ENCODE data around the gene ZNF740.
"Not testable (repeated sequence)": the region's sequence is repeated elsewhere in the genome, so short reads cannot be mapped to it uniquely, and the experiment has no call there.

ZNF740 gene, protein sequence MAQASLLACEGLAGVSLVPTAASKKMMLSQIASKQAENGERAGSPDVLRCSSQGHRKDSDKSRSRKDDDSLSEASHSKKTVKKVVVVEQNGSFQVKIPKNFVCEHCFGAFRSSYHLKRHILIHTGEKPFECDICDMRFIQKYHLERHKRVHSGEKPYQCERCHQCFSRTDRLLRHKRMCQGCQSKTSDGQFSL

GRCh38 chr12:53180220-53180930 is at the start of gene ZNF740, which contains the start of gene CSAD:
Gene ZNF740 (plus strand): TSS chr12:53180722. CDS start chr12:53181984, 1,262 bp downstream.
Gene CSAD (minus strand): TSS chr12:53180925. CDS start chr12:53173470, 7,455 bp downstream.
- DNase-seq (ENCODE audit: low read depth, low spot score): peak; percentile 99

GRCh38 chr12:53131844-53132243 is 48.7 kb upstream of the ZNF740 start:
- no peak for DNase-seq (ENCODE audit: low read depth, low spot score)

- no peak for DNase-seq (ENCODE audit: low read depth, low spot score)
These were observed 46.8 kb upstream of the ZNF740 start for GRCh38 chr12:53133722-53134121.

GRCh38 chr12:53143355-53143754 is 37.2 kb upstream of the ZNF740 start:
- no peak for DNase-seq (ENCODE audit: low read depth, low spot score)

GRCh38 chr12:53145383-53146260 is 34.9 kb upstream of the ZNF740 start:
- no peak for DNase-seq (ENCODE audit: low read depth, low spot score)

GRCh38 chr12:53147181-53147580 is 33.3 kb upstream of the ZNF740 start:
- no peak for DNase-seq (ENCODE audit: low read depth, low spot score)

- DNase-seq (ENCODE audit: low read depth, low spot score): no peak
These were observed 32.9 kb upstream of the ZNF740 start for GRCh38 chr12:53147653-53148052.

- no peak for DNase-seq (ENCODE audit: low read depth, low spot score)
These were observed 29.5 kb upstream of the ZNF740 start for GRCh38 chr12:53151039-53151438.

DNA sequence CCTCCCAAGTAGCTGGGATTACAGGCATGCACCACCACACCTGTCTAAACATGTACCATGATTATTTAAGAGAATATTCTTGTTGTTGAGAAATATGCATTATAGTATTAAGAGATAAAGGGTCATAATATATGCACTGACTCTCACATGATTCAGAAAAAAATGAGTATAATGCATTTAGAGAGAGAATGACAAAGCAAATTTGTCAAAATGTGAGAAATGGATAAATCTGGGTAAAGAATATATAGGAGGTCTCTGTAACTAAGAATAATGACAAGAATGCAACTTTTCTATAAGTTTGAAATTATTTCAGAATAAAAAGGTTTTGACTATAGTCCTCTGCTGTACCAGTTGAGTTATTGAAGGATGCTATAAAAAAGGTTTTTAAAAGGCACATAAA is 28.1 kb upstream of the ZNF740 start:
- DNase-seq (ENCODE audit: low read depth, low spot score): no peak

GRCh38 chr12:53159195-53159839 is 21.2 kb upstream of the ZNF740 start:
- DNase-seq (ENCODE audit: low read depth, low spot score): peak; percentile 87

DNA sequence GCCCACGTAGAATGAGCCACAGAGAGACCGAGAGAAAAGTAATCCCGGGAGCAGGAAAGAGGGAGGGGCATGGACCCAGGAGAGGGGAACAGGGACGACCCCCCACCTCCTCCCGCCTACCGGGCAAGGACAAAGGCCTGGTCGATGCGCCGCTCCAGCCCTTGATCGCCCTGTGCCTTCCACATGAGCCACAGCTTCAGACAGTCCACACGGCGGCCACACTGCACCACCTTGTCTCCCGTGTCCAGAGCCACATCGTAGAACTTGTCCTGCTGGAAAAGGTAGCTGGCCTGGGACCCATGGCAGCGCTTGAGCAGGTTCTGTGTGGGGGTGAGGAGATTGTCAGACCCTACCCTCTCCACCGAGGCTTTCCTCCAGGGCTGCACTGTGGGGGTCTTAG is 20.5 kb upstream of the ZNF740 start:
- no peak for DNase-seq (ENCODE audit: low read depth, low spot score)

DNA sequence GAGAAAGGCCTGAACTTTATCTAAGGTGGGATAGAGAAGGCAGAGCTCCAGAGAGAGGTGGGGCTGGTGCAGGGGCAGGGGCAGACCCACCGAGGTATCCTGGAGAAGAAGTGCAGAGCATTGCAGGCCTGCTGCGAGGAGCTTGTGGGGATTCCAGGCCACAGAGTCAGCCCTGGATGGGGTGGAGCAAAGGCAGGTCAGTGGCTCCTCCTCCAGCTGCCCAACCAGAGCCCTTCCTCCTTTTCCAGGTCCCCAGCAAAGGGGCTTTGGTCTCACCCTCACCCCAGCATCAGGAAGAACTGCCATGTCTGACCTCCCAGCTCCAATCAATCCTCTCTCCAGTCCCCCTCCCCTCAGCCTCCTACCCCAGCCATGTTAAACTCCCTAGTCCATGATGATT is 19.8 kb upstream of the ZNF740 start:
- DNase-seq (ENCODE audit: low read depth, low spot score): no peak

DNA sequence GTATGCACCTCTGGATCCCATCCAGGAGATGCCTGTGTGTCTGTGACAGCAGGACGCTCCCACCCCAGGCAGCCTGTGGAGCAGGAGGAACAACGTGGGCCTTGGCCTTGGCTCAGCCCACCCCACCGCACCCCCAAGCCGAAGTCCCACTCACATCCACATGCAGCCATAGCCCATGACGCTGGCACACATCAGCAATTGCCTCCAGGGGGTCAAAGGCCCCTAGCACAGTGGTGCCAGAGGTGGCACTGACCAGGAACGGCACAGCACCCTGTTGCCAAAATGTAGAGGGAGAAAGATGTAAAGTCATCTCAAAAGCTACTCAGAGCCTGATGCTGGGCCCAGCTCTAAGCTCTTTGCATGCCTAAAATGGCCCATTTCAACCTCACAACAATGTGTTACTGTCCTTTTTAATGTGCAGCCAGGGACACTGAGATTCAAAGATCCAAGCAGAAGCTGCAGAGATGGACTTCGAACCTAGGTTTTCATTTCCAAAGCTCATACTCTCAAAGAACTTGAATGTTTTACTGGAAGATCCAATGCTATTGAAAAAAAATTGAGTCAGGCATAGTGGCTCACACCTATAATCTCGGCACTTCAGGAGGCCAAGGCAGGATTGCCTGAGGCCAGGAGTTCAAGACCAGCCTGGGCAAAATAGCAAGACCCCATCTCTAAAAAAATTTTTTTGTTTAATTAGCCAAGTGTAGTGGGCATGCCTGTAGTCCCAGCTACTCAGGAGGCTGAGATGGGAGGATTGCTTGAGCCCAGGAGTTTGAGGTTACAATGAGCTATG is 19.2 kb upstream of the ZNF740 start:
- DNase-seq (ENCODE audit: low read depth, low spot score): no peak

DNA sequence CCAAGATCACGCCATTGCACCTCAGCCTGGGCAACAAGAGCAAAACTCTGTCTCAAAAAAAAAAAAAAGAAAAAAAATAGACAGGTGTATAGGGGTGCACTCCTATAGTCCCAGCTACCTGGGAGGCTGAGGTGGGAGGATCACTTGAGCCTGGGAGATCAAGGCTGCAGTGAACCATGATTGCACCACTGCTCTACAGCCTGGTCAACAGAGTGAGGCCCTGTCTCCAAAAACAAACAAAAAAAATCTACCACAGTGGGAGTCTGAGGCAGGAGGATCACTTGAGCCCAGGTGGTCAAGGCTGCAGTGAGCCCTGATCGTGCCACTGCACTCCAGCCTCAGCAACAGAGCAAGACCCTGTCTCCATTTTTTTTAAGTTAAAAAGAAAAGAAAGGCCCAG is 17.5 kb upstream of the ZNF740 start:
- not testable (repeated sequence) for DNase-seq (ENCODE audit: low read depth, low spot score)

DNA sequence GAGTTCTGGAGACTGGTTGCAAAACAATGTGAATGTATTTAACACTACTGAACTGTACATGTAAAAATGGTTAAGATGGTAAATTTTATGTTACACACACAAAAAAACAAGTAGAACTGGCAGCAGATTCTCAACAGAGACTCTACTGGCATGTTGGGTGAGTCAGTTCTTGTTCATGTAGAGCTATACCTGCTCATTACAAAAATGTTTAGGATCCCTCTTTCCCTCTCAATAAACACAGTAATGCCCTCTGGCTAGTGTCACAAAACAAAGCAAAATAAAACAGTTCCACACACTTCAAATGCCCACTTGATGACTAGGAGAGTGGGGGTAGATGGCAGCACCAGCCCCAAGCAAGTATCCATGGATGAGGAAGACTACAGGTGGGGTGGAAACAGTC is 13.7 kb upstream of the ZNF740 start:
- no peak for DNase-seq (ENCODE audit: low read depth, low spot score)

- DNase-seq (ENCODE audit: low read depth, low spot score): no peak
These were observed 10.9 kb upstream of the ZNF740 start for GRCh38 chr12:53169644-53170043.

GRCh38 chr12:53170215-53170614 is 10.3 kb upstream of the ZNF740 start:
- DNase-seq (ENCODE audit: low read depth, low spot score): no peak

GRCh38 chr12:53170876-53171724 is 9.4 kb upstream of the ZNF740 start:
- no peak for DNase-seq (ENCODE audit: low read depth, low spot score)

DNA sequence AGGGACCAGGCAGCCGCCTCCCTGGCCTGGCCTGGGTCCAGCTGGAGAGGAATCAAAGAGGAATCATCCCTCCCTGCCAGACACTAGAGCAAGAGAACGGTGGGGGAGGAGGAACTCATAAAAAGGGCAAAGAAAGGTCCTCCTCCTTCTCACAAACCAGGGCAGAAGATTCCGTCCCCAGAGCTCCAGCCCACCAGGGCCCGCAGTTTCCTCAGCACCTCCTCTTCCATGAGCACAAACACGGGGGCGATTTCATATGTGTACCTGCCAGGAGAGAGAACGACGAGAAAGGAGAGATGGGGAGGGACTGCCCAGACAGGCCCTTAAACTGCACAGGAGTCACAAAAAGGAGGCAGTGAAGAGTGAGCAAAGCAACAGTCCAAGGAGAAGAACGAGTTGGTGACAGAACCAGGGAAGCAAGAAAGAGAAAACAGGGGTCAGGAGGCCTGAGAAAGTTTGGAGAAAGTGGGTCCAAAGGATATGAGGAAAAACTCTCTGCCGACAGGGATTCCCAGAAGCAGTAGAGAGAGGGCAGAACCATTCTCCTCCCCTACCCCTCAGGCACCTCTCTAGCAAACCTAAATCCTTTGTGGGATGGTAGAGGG is 8.7 kb upstream of the ZNF740 start:
- no peak for DNase-seq (ENCODE audit: low read depth, low spot score)

DNA sequence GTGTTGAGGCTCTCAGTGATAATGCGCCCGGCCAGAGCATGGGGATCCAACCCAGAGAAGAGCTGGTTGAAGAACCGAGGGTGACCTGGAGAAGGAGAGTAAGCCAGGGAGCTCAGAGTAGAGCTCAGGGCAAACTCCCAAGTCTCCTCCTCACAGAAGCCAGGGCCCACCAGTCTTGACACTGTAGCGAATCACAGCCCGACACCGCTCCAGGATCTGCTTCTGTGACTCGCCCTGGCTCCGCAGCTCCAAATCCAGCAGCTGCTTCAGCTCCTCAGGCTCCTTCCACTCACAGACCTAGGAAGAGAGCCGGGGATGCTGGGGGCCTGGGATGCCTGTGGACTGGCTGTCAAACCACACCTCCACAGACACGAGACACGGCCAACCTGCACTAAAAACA is 8.2 kb upstream of the ZNF740 start:
- DNase-seq (ENCODE audit: low read depth, low spot score): peak; percentile 59

Data from astrocyte of the hippocampus (primary cell).